Smooth muscle cell (in vitro differentiated cells): ENCODE results near the gene DCT. TPM values are rescaled to one million over a fixed set of nuclear protein-coding genes. Genes with fewer than 3 reads are reported as not detected.

Experiments used
- DNase-seq: peaks from one replicate; lab custom pipeline; 2025; ENCODE audit not compliant: unreplicated experiment; lab: John Stamatoyannopoulos, UW
- H2AFZ ChIP-seq: fragments of 200-600 bp; sonication (generic); 2 replicates; pipeline ENCODE4 v1.6.0; 2016; ENCODE audit warnings: antibody characterized with exemption, low read depth, mild to moderate bottlenecking
- H3F3A ChIP-seq: fragments of 200-600 bp; sonication (generic); 2 replicates; pipeline ENCODE4 v1.6.0; 2017; ENCODE audit warnings: antibody characterized with exemption, low read depth
- H3K27ac ChIP-seq: fragments of 200-600 bp; sonication (generic); 2 replicates; pipeline ENCODE4 v1.5.1; 2016; ENCODE audit warnings: low read depth, mild to moderate bottlenecking
- H3K27me3 ChIP-seq: fragments of 200-600 bp; sonication (generic); 2 replicates; pipeline ENCODE4 v1.6.1; 2016; ENCODE audit warnings: low read depth, mild to moderate bottlenecking
- H3K36me3 ChIP-seq: fragments of 200-600 bp; sonication (generic); 2 replicates; pipeline ENCODE4 v1.5.1; 2016; ENCODE audit warnings: low read depth
- H3K4me1 ChIP-seq: fragments of 200-600 bp; sonication (generic); 2 replicates; pipeline ENCODE4 v1.5.1; 2016; ENCODE audit warnings: low read depth
- H3K4me2 ChIP-seq: fragments of 200-600 bp; sonication (generic); 2 replicates; pipeline ENCODE4 v1.6.0; 2016; ENCODE audit warnings: mild to moderate bottlenecking
- H3K4me3 ChIP-seq: fragments of 200-600 bp; sonication (generic); 2 replicates; pipeline ENCODE4 v1.5.1; 2016; ENCODE audit warnings: mild to moderate bottlenecking
- H3K79me2 ChIP-seq: fragments of 200-600 bp; sonication (generic); 2 replicates; pipeline ENCODE4 v1.6.0; 2016; ENCODE audit warnings: low read depth, mild to moderate bottlenecking
- H3K9ac ChIP-seq: fragments of 200-600 bp; sonication (generic); 2 replicates; pipeline ENCODE4 v1.6.0; 2016; ENCODE audit warnings: low read depth
- H3K9me3 ChIP-seq: fragments of 200-600 bp; sonication (generic); replicated peaks from 2 replicates; pipeline ENCODE4 v1.5.1; 2016; ENCODE audit warnings: low read depth
- H4K20me1 ChIP-seq: fragments of 200-600 bp; sonication (generic); 2 replicates; pipeline ENCODE4 v1.6.0; 2016; ENCODE audit warnings: low read depth
- CTCF ChIP-seq: fragments of 200-600 bp; sonication (generic); IDR thresholded peaks from 2 replicates; pipeline ENCODE4 v1.5.1; 2017; ENCODE audit warnings: borderline replicate concordance, mild to moderate bottlenecking, antibody characterized with exemption; ENCODE audit not compliant: insufficient read depth, poor library complexity, severe bottlenecking
- WGBS: methylation state at CpG from one replicate; pipeline ENCODE4 v1.1.7; 2016; ENCODE audit warnings: low lambda C conversion rate; 5-methylcytosine and 5-hydroxymethylcytosine counted together
- polyA plus RNA-seq: library from polyadenylated mRNA; unstranded; fragments of >200 nt; fragmentation: Nextera tagmentation; extraction: Ambion mirVana; gene quantifications from 2 replicates; pipeline ENCODE4 v1.2.1, GENCODE V29; 2016
- total RNA-seq: library from RNA; depleted of rRNA; stranded (reverse); fragments of >200 nt; gene quantifications from 2 replicates; pipeline ENCODE4 v1.2.3, GENCODE V29; 2014

Gene DCT
- total and polyA plus RNA-seq, 2 experiments from 2014 or later, result 0.09 to 0.10 TPM

GRCh38 chr13:94481941-94482340, 2.5 kb upstream of the DCT start:
- Histone ChIP-seq H3K4me3 (no peak overlapping the region), H3K27me3 (peaks cover 13% of the 10 kb centered on the region), H3K79me2 (no peaks in the 10 kb centered on the region), H3K9ac (peak overlapping the region; percentile 33), H3K27ac (peak overlapping the region; percentile 76), H3K4me2 (peak overlapping the region; percentile 27), H2AFZ (no peak overlapping the region), H3K4me1 (peaks cover 12% of the 10 kb centered on the region), H3F3A (no peaks in the 10 kb centered on the region), H4K20me1 (no peaks in the 10 kb centered on the region), H3K9me3 (no peaks in the 10 kb centered on the region), H3K36me3 (no peaks in the 10 kb centered on the region)
- 55% methylated on average over 7 of the region's 7 CpGs for WGBS
- TF ChIP-seq CTCF, result no peak
- no peak for DNase-seq

- TF ChIP-seq CTCF, result no peak
- Histone ChIP-seq H4K20me1 (no peaks in the 10 kb centered on the region), H3K9me3 (no peaks in the 10 kb centered on the region), H2AFZ (peak overlapping the region; percentile 35), H3K9ac (peak overlapping the region; percentile 15), H3F3A (no peaks in the 10 kb centered on the region), H3K79me2 (no peaks in the 10 kb centered on the region), H3K27ac (peak overlapping the region; percentile 76), H3K27me3 (peaks cover 3% of the 10 kb centered on the region), H3K4me3 (no peak overlapping the region), H3K4me2 (no peak overlapping the region), H3K4me1 (peaks cover 12% of the 10 kb centered on the region), H3K36me3 (no peaks in the 10 kb centered on the region)
- no peak for DNase-seq
- WGBS, result 54% methylated on average over 3 of the region's 3 CpGs
These were observed 1.2 kb upstream of the DCT start for GRCh38 chr13:94480672-94481145.

GRCh38 chr13:94478913-94479312, 569 bp downstream of the DCT start:
- H3K4me1 ChIP-seq, result peaks cover 12% of the 10 kb centered on the region
- H3K27me3 ChIP-seq, result no peaks in the 10 kb centered on the region
- H3K27ac ChIP-seq, result no peak overlapping the region
- no peak overlapping the region for H3K4me2 ChIP-seq
- no peak overlapping the region for H3K4me3 ChIP-seq
- no peak overlapping the region for H2AFZ ChIP-seq
- no peaks in the 10 kb centered on the region for H3K79me2 ChIP-seq
- no peak for DNase-seq
- no peaks in the 10 kb centered on the region for H4K20me1 ChIP-seq
- TF ChIP-seq CTCF, result no peak
- no peaks in the 10 kb centered on the region for H3K36me3 ChIP-seq
- no peaks in the 10 kb centered on the region for H3K9me3 ChIP-seq
- H3F3A ChIP-seq, result no peaks in the 10 kb centered on the region
- H3K9ac ChIP-seq, result no peak overlapping the region
- 94% methylated on average over 11 of the region's 11 CpGs for WGBS

GRCh38 chr13:94470126-94470525, 9.4 kb downstream of the DCT start:
- Histone ChIP-seq H3K27ac (no peak overlapping the region), H3K4me3 (no peak overlapping the region), H3K9me3 (no peaks in the 10 kb centered on the region), H3F3A (no peaks in the 10 kb centered on the region), H2AFZ (no peak overlapping the region), H3K27me3 (peaks cover 4% of the 10 kb centered on the region), H3K36me3 (no peaks in the 10 kb centered on the region), H3K4me1 (no peaks in the 10 kb centered on the region), H3K4me2 (no peak overlapping the region), H3K79me2 (no peaks in the 10 kb centered on the region), H4K20me1 (no peaks in the 10 kb centered on the region), H3K9ac (no peak overlapping the region)
- DNase-seq, result no peak
- TF ChIP-seq CTCF, result no peak
- WGBS, result 63% methylated on average over 2 of the region's 2 CpGs
